Lower leg skin (tissue), 3 donors: ENCODE results near the gene FRS3.

Experiments
- CTCF ChIP-seq, 3 donors: fragments of 450-650 bp; IDR thresholded peaks; one replicate each; pipeline ENCODE4 v1.5.1; 2016; ENCODE audit warnings: antibody characterized with exemption in 3 of 3, mild to moderate bottlenecking in 3 of 3, moderate library complexity in 2 of 3
- POLR2A ChIP-seq, 2 donors: fragments of 450-650 bp; IDR thresholded peaks; one replicate each; pipeline ENCODE4 v1.6.1; 2016 to 2017; ENCODE audit warnings: antibody characterized with exemption in 2 of 2, mild to moderate bottlenecking in 1 of 2, moderate library complexity in 1 of 2

- TF ChIP-seq CTCF (IDR thresholded peaks at IDR 0.05) (no peak), POLR2A (IDR thresholded peaks at IDR 0.05) (no peak)
These were observed 43.5 kb upstream of the FRS3 start for GRCh38 chr6:41823178-41823577.
